ENCODE results near the gene GLIS1.

- TF ChIP-seq CTCF (IDR thresholded peaks at IDR 0.05) = no peak
- no peak for TF ChIP-seq POLR2A (IDR thresholded peaks at IDR 0.05)
These were observed 182.2 kb downstream of the GLIS1 start for GRCh38 chr1:53556657-53557227.

All from lower leg skin (tissue), 3 donors.